ENCODE results near the gene PPP4R4. TPM values are rescaled to one million over a fixed set of nuclear protein-coding genes. Genes with fewer than 3 reads are reported as not detected.

The PPP4R4 gene
- total RNA-seq, 3 donors from 2014 or later (not counting 1 experiment from before 2014, with no cell fraction given), result 0.52 to 0.58 TPM; not detected in 1

GRCh38 chr14:94306047-94306978 is 132.2 kb downstream of the PPP4R4 start:
- Mint-ChIP-seq H3K36me3 (no peaks in the 10 kb centered on the region), H3K4me3 (no peak overlapping the region), H3K27ac (no peak overlapping the region), H3K9me3 (peaks cover 2 to 5% of the 10 kb centered on the region in 2 donors), H3K27me3 (ENCODE audit: low read depth in 2 of 2) (peaks cover 0 to 2% of the 10 kb centered on the region in 2 donors), H3K4me1 (peaks cover 8 to 17% of the 10 kb centered on the region in 2 donors)
- no peak for ATAC-seq
- no peaks in the 10 kb centered on the region for H3K36me3 ChIP-seq (ENCODE audit: control insufficient read depth, insufficient read depth, low read length)
- no peak for TF ChIP-seq CTCF (IDR thresholded peaks at IDR 0.05)
- H3K27ac ChIP-seq (ENCODE audit: low read length), result no peak overlapping the region
- DNase-seq, result no peak
- no peaks in the 10 kb centered on the region for H3K9me3 ChIP-seq (ENCODE audit: control insufficient read depth, insufficient read depth, low read length)
- peaks cover 20% of the 10 kb centered on the region for H3K4me1 ChIP-seq (ENCODE audit: control insufficient read depth, insufficient read depth, low read length)
- H3K4me3 ChIP-seq (ENCODE audit: low read length), result no peak overlapping the region
- intact Hi-C loops (cut with micrococcal nuclease), result no loop called here
- 79% methylated on average over 12 of the region's 12 CpGs for WGBS (ENCODE audit: insufficient coverage)
- H3K27me3 ChIP-seq (ENCODE audit: control insufficient read depth, insufficient read depth, low read length), result no peaks in the 10 kb centered on the region

- peaks cover 20% of the 10 kb centered on the region for H3K4me1 ChIP-seq (ENCODE audit: control insufficient read depth, insufficient read depth, low read length)
- no peak for DNase-seq
- H3K9me3 ChIP-seq (ENCODE audit: control insufficient read depth, insufficient read depth, low read length), result no peaks in the 10 kb centered on the region
- ATAC-seq, result no peak
- H3K4me3 ChIP-seq (ENCODE audit: low read length), result no peak overlapping the region
- H3K27ac ChIP-seq (ENCODE audit: low read length), result no peak overlapping the region
- no peak overlapping the region for H3K4me3 Mint-ChIP-seq
- H3K9me3 Mint-ChIP-seq, result peaks cover 2 to 5% of the 10 kb centered on the region in 2 donors
- no peak overlapping the region for H3K27ac Mint-ChIP-seq
- 55% methylated on average over 2 of the region's 5 CpGs for WGBS (ENCODE audit: insufficient coverage)
- intact Hi-C loops (cut with micrococcal nuclease), result no loop called here
- H3K36me3 ChIP-seq (ENCODE audit: control insufficient read depth, insufficient read depth, low read length), result no peaks in the 10 kb centered on the region
- TF ChIP-seq CTCF (IDR thresholded peaks at IDR 0.05), result no peak
- peaks cover 8 to 17% of the 10 kb centered on the region in 2 donors for H3K4me1 Mint-ChIP-seq
- H3K27me3 ChIP-seq (ENCODE audit: control insufficient read depth, insufficient read depth, low read length), result no peaks in the 10 kb centered on the region
- H3K27me3 Mint-ChIP-seq (ENCODE audit: low read depth in 2 of 2), result peaks cover 0 to 2% of the 10 kb centered on the region in 2 donors
- H3K36me3 Mint-ChIP-seq, result no peaks in the 10 kb centered on the region
Measured at GRCh38 chr14:94307410-94307992, 133.4 kb downstream of the PPP4R4 start.

GRCh38 chr14:94309721-94310120 is 135.6 kb downstream of the PPP4R4 start:
- intact Hi-C loops (cut with micrococcal nuclease), result no loop called here

More at GRCh38 chr14:94309721-94310120, 135.6 kb downstream of the PPP4R4 start:
- ATAC-seq, result no peak
- Mint-ChIP-seq H3K4me3 (no peak overlapping the region), H3K4me1 (peaks cover 8 to 17% of the 10 kb centered on the region in 2 donors), H3K36me3 (no peaks in the 10 kb centered on the region), H3K27me3 (ENCODE audit: low read depth in 2 of 2) (peaks cover 0 to 6% of the 10 kb centered on the region in 2 donors), H3K27ac (no peak overlapping the region), H3K9me3 (peaks cover 2 to 7% of the 10 kb centered on the region in 2 donors)
- Histone ChIP-seq H3K4me3 (ENCODE audit: low read length) (no peak overlapping the region), H3K9me3 (ENCODE audit: control insufficient read depth, insufficient read depth, low read length) (no peaks in the 10 kb centered on the region), H3K27me3 (ENCODE audit: control insufficient read depth, insufficient read depth, low read length) (no peaks in the 10 kb centered on the region), H3K36me3 (ENCODE audit: control insufficient read depth, insufficient read depth, low read length) (no peaks in the 10 kb centered on the region), H3K4me1 (ENCODE audit: control insufficient read depth, insufficient read depth, low read length) (peaks cover 18% of the 10 kb centered on the region), H3K27ac (ENCODE audit: low read length) (no peak overlapping the region)
- WGBS (ENCODE audit: insufficient coverage), result 92% methylated on average over 10 of the region's 10 CpGs
- no peak for DNase-seq
- no peak for TF ChIP-seq CTCF (IDR thresholded peaks at IDR 0.05)
